A673 (cell line): ENCODE data around the gene AMPD2. TPM values are rescaled to one million over a fixed set of nuclear protein-coding genes. Genes with fewer than 3 reads are reported as not detected.
"Not testable (repeated sequence)": the region's sequence is repeated elsewhere in the genome, so short reads cannot be mapped to it uniquely, and the experiment has no call there.

Source experiments
- BruUV-seq: library from RNA; stranded (reverse); fragments of 400-500 nt; replicated peaks from 2 replicates; lab custom pipeline; 2021; lab: Mats Ljungman, UMichigan
- CTCF ChIA-PET: fragments of 300-600 bp; sonication (Branson Sonifier 250); formaldehyde crosslinking; loops from one replicate; lab custom pipeline; 2022; ENCODE audit warnings: antibody characterized with exemption; lab: Charles Lee
- POLR2A ChIA-PET: fragments of 300-600 bp; sonication (Branson Sonifier 250); formaldehyde crosslinking; loops from one replicate; lab custom pipeline; 2022; ENCODE audit warnings: antibody characterized with exemption; ENCODE audit not compliant: low non-redundant PET; lab: Charles Lee
- DNase-seq: peaks from one replicate; pipeline ENCODE4 v3.0.0-alpha.2; 2015; ENCODE audit warnings: low spot score
- H3K27ac ChIP-seq: fragments of 200-600 bp; sonication (generic); 2 replicates; pipeline ENCODE4 v1.5.1; 2016; ENCODE audit warnings: mixed run types, low read depth, mild to moderate bottlenecking, mixed read lengths, antibody characterized with exemption, low read length; ENCODE audit not compliant: poor library complexity, severe bottlenecking
- H3K27me3 ChIP-seq: fragments of 200-600 bp; sonication (generic); replicated peaks from 2 replicates; pipeline ENCODE4 v1.6.1; 2017; ENCODE audit warnings: mixed run types, low read depth, mild to moderate bottlenecking, mixed read lengths, antibody characterized with exemption, low read length; ENCODE audit not compliant: insufficient read depth, poor library complexity
- H3K36me3 ChIP-seq: fragments of 200-600 bp; sonication (generic); 2 replicates; pipeline ENCODE4 v1.6.1; 2016; ENCODE audit warnings: mixed run types, mild to moderate bottlenecking, mixed read lengths, antibody characterized with exemption, low read length; ENCODE audit not compliant: insufficient read depth, poor library complexity, severe bottlenecking
- H3K4me1 ChIP-seq: fragments of 200-600 bp; sonication (generic); 2 replicates; pipeline ENCODE4 v1.6.1; 2017; ENCODE audit warnings: mixed run types, mild to moderate bottlenecking, mixed read lengths, antibody characterized with exemption, low read length; ENCODE audit not compliant: insufficient read depth, poor library complexity, severe bottlenecking
- H3K4me3 ChIP-seq: fragments of 200-600 bp; sonication (generic); 2 replicates; pipeline ENCODE4 v1.5.1; 2016; ENCODE audit warnings: low read depth, mixed run types, mild to moderate bottlenecking, mixed read lengths, low read length; ENCODE audit not compliant: poor library complexity, severe bottlenecking
- H3K9me3 ChIP-seq: fragments of 200-600 bp; sonication (generic); 2 replicates; pipeline ENCODE4 v1.6.1; 2016; ENCODE audit warnings: mixed run types, low read depth, mild to moderate bottlenecking, mixed read lengths, antibody characterized with exemption, low read length; ENCODE audit not compliant: poor library complexity, severe bottlenecking
- CTCF ChIP-seq: fragments of 300-800, 200-600 bp; sonication (generic); conservative IDR thresholded peaks from 2 replicates; pipeline ENCODE4 v1.5.1; 2017; ENCODE audit warnings: low read depth, mild to moderate bottlenecking, antibody characterized with exemption, low read length, moderate library complexity, mixed read lengths
- EZH2 ChIP-seq: fragments of 200-600 bp; sonication (generic); IDR thresholded peaks from 2 replicates; pipeline ENCODE4 v1.6.1; 2017; ENCODE audit warnings: borderline replicate concordance, low read depth, mild to moderate bottlenecking, mixed read lengths, antibody characterized with exemption, low read length; ENCODE audit not compliant: poor library complexity, severe bottlenecking
- intact Hi-C: fragments of 100-400 bp; cut with micrococcal nuclease; formaldehyde crosslinking; loops from one replicate; pipeline ENCODE4 v1.10.0; 2022; ENCODE audit not compliant: unreplicated experiment
- total RNA-seq: library from RNA; stranded (reverse); gene quantifications from 2 replicates; pipeline ENCODE4 v1.2.3, GENCODE V29; 2021

Gene AMPD2
- total RNA-seq, 1 experiment from 2014 or later = 132 TPM

- peak; percentile 0 for DNase-seq
- no peaks in the 10 kb centered on the region for H3K36me3 ChIP-seq
- TF ChIP-seq EZH2 (no peak), CTCF (no peak)
- ChIA-PET CTCF (no interaction called here), POLR2A (no interaction called here)
- peaks cover 12% of the 10 kb centered on the region for H3K4me1 ChIP-seq
- H3K27me3 ChIP-seq = no peaks in the 10 kb centered on the region
- BruUV-seq = no TSS peak
- H3K4me3 ChIP-seq = no peak overlapping the region
- no peak overlapping the region for H3K27ac ChIP-seq
- H3K9me3 ChIP-seq = no peaks in the 10 kb centered on the region
- intact Hi-C loops = no loop called here
Observed at GRCh38 chr1:109669246-109669948, 49.8 kb downstream of the AMPD2 start.

- H3K27me3 ChIP-seq, POLR2A ChIA-PET, H3K4me3 ChIP-seq, H3K27ac ChIP-seq, CTCF ChIA-PET, H3K36me3 ChIP-seq, DNase-seq, BruUV-seq, H3K9me3 ChIP-seq, intact Hi-C loops: not testable (repeated sequence)
- peaks cover 12% of the 10 kb centered on the region for H3K4me1 ChIP-seq
Observed at GRCh38 chr1:109669949-109670302, 50.3 kb downstream of the AMPD2 start.

GRCh38 chr1:109671067-109671466, 51.4 kb downstream of the AMPD2 start:
- POLR2A ChIA-PET = no interaction called here
- DNase-seq = no peak
- BruUV-seq = no TSS peak
- Histone ChIP-seq H3K36me3 (no peaks in the 10 kb centered on the region), H3K9me3 (no peaks in the 10 kb centered on the region), H3K27ac (no peak overlapping the region), H3K4me1 (peaks cover 12% of the 10 kb centered on the region), H3K27me3 (no peaks in the 10 kb centered on the region), H3K4me3 (no peak overlapping the region)
- intact Hi-C loops = no loop called here
- TF ChIP-seq EZH2 (no peak), CTCF (no peak)
- CTCF ChIA-PET = no interaction called here

GRCh38 chr1:109673861-109674260, 54.2 kb downstream of the AMPD2 start:
- DNase-seq, intact Hi-C loops: not testable (repeated sequence)

GRCh38 chr1:109676683-109677381, 57.2 kb downstream of the AMPD2 start:
- H3K4me1 ChIP-seq, H3K27me3 ChIP-seq, H3K9me3 ChIP-seq, H3K27ac ChIP-seq, intact Hi-C loops, POLR2A ChIA-PET, H3K4me3 ChIP-seq, BruUV-seq, CTCF ChIA-PET, DNase-seq, H3K36me3 ChIP-seq: not testable (repeated sequence)

More at GRCh38 chr1:109673861-109674260, 54.2 kb downstream of the AMPD2 start:
- H3K4me1 ChIP-seq, H3K9me3 ChIP-seq, H3K27me3 ChIP-seq, H3K4me3 ChIP-seq, H3K27ac ChIP-seq, BruUV-seq, CTCF ChIA-PET, H3K36me3 ChIP-seq, POLR2A ChIA-PET: not testable (repeated sequence)
